Large intestine (tissue), 3 donors: ENCODE data around the gene GBF1. TPM values are rescaled to one million over a fixed set of nuclear protein-coding genes. Genes with fewer than 3 reads are reported as not detected.

Experiments
- DNase-seq, 2 donors: peaks; one replicate each; pipeline versions ENCODE4 v3.0.0 to v3.0.0-alpha.2; 2013
- H3K27ac ChIP-seq: one replicate; pipeline ENCODE4 v1.5.1; 2013; ENCODE audit warnings: low read length
- H3K27me3 ChIP-seq: 2 replicates; pipeline ENCODE4 v1.6.1; 2013; ENCODE audit warnings: low read length; ENCODE audit not compliant: control insufficient read depth, insufficient read depth
- H3K36me3 ChIP-seq: 2 replicates; pipeline ENCODE4 v1.6.1; 2013; ENCODE audit warnings: low read length; ENCODE audit not compliant: control insufficient read depth, insufficient read depth
- H3K4me1 ChIP-seq: one replicate; pipeline ENCODE4 v1.6.1; 2013; ENCODE audit warnings: low read length; ENCODE audit not compliant: control insufficient read depth, insufficient read depth
- H3K4me3 ChIP-seq: one replicate; pipeline ENCODE4 v1.5.1; 2013; ENCODE audit warnings: low read length
- H3K9me3 ChIP-seq: one replicate; pipeline ENCODE4 v1.6.1; 2013; ENCODE audit warnings: mild to moderate bottlenecking, low read depth, low read length, moderate library complexity; ENCODE audit not compliant: control insufficient read depth
- WGBS: methylation state at CpG from one replicate; pipeline ENCODE4 v1.1.5; 2013; ENCODE audit warnings: low lambda C conversion rate; ENCODE audit not compliant: insufficient coverage; 5-methylcytosine and 5-hydroxymethylcytosine counted together
- polyA plus RNA-seq: library from polyadenylated mRNA; unstranded; fragments of 120-200 nt; gene quantifications from one replicate; pipeline ENCODE4 v1.2.1, GENCODE V29; 2013

The GBF1 gene
- polyA plus RNA-seq, 1 donor: 44.0 TPM

DNA sequence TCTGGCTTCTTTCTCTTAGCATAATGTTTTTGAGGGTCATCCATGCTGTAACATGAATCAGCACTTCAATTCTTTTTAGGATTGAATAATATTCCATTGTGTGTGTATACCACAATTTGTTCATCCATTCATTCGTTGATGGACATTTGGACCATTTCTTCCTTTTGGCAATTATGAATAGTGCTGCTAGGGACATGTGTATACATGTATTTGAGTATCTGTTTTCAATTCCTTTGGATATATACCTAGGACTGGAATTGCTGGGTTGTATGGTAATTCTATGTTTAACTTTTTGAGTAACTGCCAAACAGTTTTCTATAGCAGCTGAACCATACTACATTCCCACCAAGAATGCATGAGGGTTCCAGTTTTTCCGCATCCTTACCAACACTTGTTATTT is 39.2 kb downstream of the GBF1 start:
- Histone ChIP-seq H3K36me3 (peaks cover 14% of the 10 kb centered on the region), H3K4me1 (peaks cover 3% of the 10 kb centered on the region), H3K4me3 (no peak overlapping the region), H3K27me3 (no peaks in the 10 kb centered on the region), H3K9me3 (no peaks in the 10 kb centered on the region), H3K27ac (no peak overlapping the region)
- 100% methylated on average over 2 of the region's 2 CpGs for WGBS
- no peak for DNase-seq

- Histone ChIP-seq H3K27me3 (no peaks in the 10 kb centered on the region), H3K9me3 (no peaks in the 10 kb centered on the region), H3K27ac (no peak overlapping the region), H3K36me3 (peaks cover 14% of the 10 kb centered on the region), H3K4me3 (no peak overlapping the region), H3K4me1 (no peaks in the 10 kb centered on the region)
- WGBS: no CpG with 5 or more reads among the region's 2 CpGs
- no peak for DNase-seq
Measured at GRCh38 chr10:102285133-102285532, 39.8 kb downstream of the GBF1 start.

GRCh38 chr10:102286216-102286615 is 40.9 kb downstream of the GBF1 start:
- H3K4me1 ChIP-seq: no peaks in the 10 kb centered on the region
- no peak overlapping the region for H3K4me3 ChIP-seq
- peaks cover 14% of the 10 kb centered on the region for H3K36me3 ChIP-seq

GRCh38 chr10:102287538-102287937 is 42.2 kb downstream of the GBF1 start:
- H3K36me3 ChIP-seq: peaks cover 11% of the 10 kb centered on the region
- no peak overlapping the region for H3K4me3 ChIP-seq
- no peaks in the 10 kb centered on the region for H3K4me1 ChIP-seq
- no peak for DNase-seq
- no peak overlapping the region for H3K27ac ChIP-seq
- no peaks in the 10 kb centered on the region for H3K27me3 ChIP-seq
- no peaks in the 10 kb centered on the region for H3K9me3 ChIP-seq

More at GRCh38 chr10:102286216-102286615, 40.9 kb downstream of the GBF1 start:
- no peak for DNase-seq
- no peaks in the 10 kb centered on the region for H3K27me3 ChIP-seq
- no CpG with 5 or more reads among the region's 2 CpGs for WGBS
- H3K27ac ChIP-seq: no peak overlapping the region
- H3K9me3 ChIP-seq: no peaks in the 10 kb centered on the region

- Histone ChIP-seq H3K36me3 (peaks cover 8% of the 10 kb centered on the region), H3K4me3 (no peak overlapping the region), H3K9me3 (no peaks in the 10 kb centered on the region), H3K27me3 (no peaks in the 10 kb centered on the region), H3K4me1 (no peaks in the 10 kb centered on the region), H3K27ac (no peak overlapping the region)
- 100% methylated on average over 3 of the region's 4 CpGs for WGBS
- DNase-seq: no peak
Measured at GRCh38 chr10:102287991-102288390, 42.7 kb downstream of the GBF1 start.

- Histone ChIP-seq H3K4me1 (no peaks in the 10 kb centered on the region), H3K4me3 (no peak overlapping the region), H3K36me3 (peaks cover 8% of the 10 kb centered on the region), H3K27me3 (no peaks in the 10 kb centered on the region), H3K9me3 (no peaks in the 10 kb centered on the region), H3K27ac (no peak overlapping the region)
- DNase-seq: no peak
- WGBS: 100% methylated on average over 1 of the region's 2 CpGs
Measured at GRCh38 chr10:102289356-102289755, 44.0 kb downstream of the GBF1 start.

DNA sequence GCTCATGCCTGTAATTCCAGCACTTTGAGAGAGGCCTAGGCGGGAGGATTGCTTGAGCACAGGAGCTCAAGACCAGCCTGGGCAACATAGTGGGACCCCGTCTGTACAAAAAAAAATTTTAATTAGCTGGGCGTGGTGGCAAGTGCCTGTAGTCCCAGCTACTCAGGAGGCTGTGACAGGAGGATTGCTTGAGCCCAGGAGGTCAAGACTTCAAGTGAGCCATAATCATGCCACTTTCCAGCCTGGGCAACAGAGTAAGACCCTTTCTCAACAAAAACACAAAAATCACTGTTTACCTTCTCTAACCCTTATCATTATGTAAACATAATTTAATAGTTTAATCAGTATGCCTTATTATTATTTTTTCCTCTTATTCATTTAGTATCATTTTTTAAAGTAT is 44.5 kb downstream of the GBF1 start:
- WGBS: no CpG with 5 or more reads among the region's 3 CpGs
- Histone ChIP-seq H3K27me3 (no peaks in the 10 kb centered on the region), H3K36me3 (peaks cover 8% of the 10 kb centered on the region), H3K9me3 (no peaks in the 10 kb centered on the region), H3K4me1 (no peaks in the 10 kb centered on the region), H3K4me3 (no peak overlapping the region), H3K27ac (no peak overlapping the region)
- no peak for DNase-seq

- Histone ChIP-seq H3K4me1 (no peaks in the 10 kb centered on the region), H3K27ac (no peak overlapping the region), H3K27me3 (no peaks in the 10 kb centered on the region), H3K4me3 (no peak overlapping the region), H3K36me3 (peaks cover 6% of the 10 kb centered on the region), H3K9me3 (no peaks in the 10 kb centered on the region)
- WGBS: no CpG with 5 or more reads among the region's 4 CpGs
- DNase-seq: peak in 1 of 2 donors; percentile 22
Measured at GRCh38 chr10:102291221-102291905, 46.0 kb downstream of the GBF1 start.

DNA sequence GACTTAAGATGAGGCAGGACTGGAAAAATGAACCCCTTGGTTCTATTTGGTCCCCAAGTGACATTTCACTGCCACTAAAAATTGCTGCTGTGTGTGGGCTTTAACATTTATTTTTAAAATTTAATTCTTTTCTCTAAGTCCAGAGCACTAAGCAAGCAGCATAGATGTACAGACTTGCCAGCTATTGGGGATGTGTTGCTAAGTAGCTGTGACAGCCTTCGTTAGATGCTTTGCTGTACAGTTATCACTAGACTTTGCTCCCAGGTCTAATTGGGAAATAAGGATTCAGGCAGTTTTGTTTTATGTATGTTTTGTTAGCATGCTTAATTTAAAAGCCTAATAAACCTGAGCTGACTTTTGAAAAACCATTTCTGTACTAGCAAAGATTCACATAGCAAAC is 51.8 kb downstream of the GBF1 start:
- no CpG with 5 or more reads among the region's 1 CpG for WGBS
- Histone ChIP-seq H3K9me3 (peaks cover 3% of the 10 kb centered on the region), H3K4me1 (no peaks in the 10 kb centered on the region), H3K27me3 (no peaks in the 10 kb centered on the region), H3K36me3 (no peaks in the 10 kb centered on the region), H3K27ac (no peak overlapping the region), H3K4me3 (no peak overlapping the region)
- no peak for DNase-seq

GRCh38 chr10:102298899-102299298 is 53.6 kb downstream of the GBF1 start:
- DNase-seq: no peak
- Histone ChIP-seq H3K36me3 (no peaks in the 10 kb centered on the region), H3K9me3 (peaks cover 3% of the 10 kb centered on the region), H3K4me3 (no peak overlapping the region), H3K4me1 (no peaks in the 10 kb centered on the region), H3K27me3 (no peaks in the 10 kb centered on the region), H3K27ac (no peak overlapping the region)

GRCh38 chr10:102299873-102300272 is 54.5 kb downstream of the GBF1 start:
- no peak overlapping the region for H3K27ac ChIP-seq
- H3K9me3 ChIP-seq: peaks cover 3% of the 10 kb centered on the region
- H3K36me3 ChIP-seq: no peaks in the 10 kb centered on the region
- no peak for DNase-seq
- no peaks in the 10 kb centered on the region for H3K4me1 ChIP-seq
- H3K4me3 ChIP-seq: no peak overlapping the region
- no peaks in the 10 kb centered on the region for H3K27me3 ChIP-seq
